CD14-positive monocyte (primary cell): Measurements from ENCODE around the gene KIAA1549. TPM values are rescaled to one million over a fixed set of nuclear protein-coding genes. Genes with fewer than 3 reads are reported as not detected.

Experiments used
- DNase-seq, 3 donors: peaks; one replicate each; pipeline ENCODE4 v3.0.0-alpha.2; 2011 to 2022
- H2AFZ ChIP-seq: 2 replicates; pipeline ENCODE4 v1.6.0; 2012; ENCODE audit warnings: mild to moderate bottlenecking, low read depth, low read length, inconsistent platforms; ENCODE audit not compliant: insufficient read depth, poor library complexity, severe bottlenecking
- H3K27ac ChIP-seq, 2 donors: 1 replicate in 1 of 2; 2 replicates in 1 of 2; pipeline ENCODE4 v1.5.1; 2012 to 2013; ENCODE audit warnings: low read length in 2 of 2, control low read depth in 1 of 2, inconsistent platforms in 1 of 2, low read depth in 1 of 2, mild to moderate bottlenecking in 1 of 2
- H3K27me3 ChIP-seq, 2 donors: one replicate each; pipeline versions ENCODE4 v1.6.0 to v1.6.1; 2011 to 2013; ENCODE audit warnings: low read length in 2 of 2; ENCODE audit not compliant: control insufficient read depth in 2 of 2, insufficient read depth in 2 of 2
- H3K36me3 ChIP-seq, 2 donors: replicated peaks in 1 of 2; 1 replicate in 1 of 2; 2 replicates in 1 of 2; pipeline versions ENCODE4 v1.5.1 to v1.6.1; 2012 to 2013; ENCODE audit warnings: low read length in 2 of 2, control low read depth in 1 of 2, inconsistent platforms in 1 of 2, mild to moderate bottlenecking in 1 of 2; ENCODE audit not compliant: insufficient read depth in 2 of 2, control insufficient read depth in 1 of 2
- H3K4me1 ChIP-seq, 2 donors: 1 replicate in 1 of 2; 2 replicates in 1 of 2; pipeline versions ENCODE4 v1.5.1 to v1.6.1; 2012 to 2013; ENCODE audit warnings: low read length in 2 of 2, control low read depth in 1 of 2, inconsistent platforms in 1 of 2, mild to moderate bottlenecking in 1 of 2, moderate library complexity in 1 of 2; ENCODE audit not compliant: insufficient read depth in 2 of 2, control insufficient read depth in 1 of 2
- H3K4me2 ChIP-seq: replicated peaks from 2 replicates; pipeline ENCODE3; 2012; ENCODE audit warnings: low read length, moderate library complexity, mild to moderate bottlenecking; ENCODE audit not compliant: poor library complexity, severe bottlenecking; ENCODE audit errors: extremely low read depth
- H3K4me3 ChIP-seq, 3 experiments: fragments of 200-600 bp in 1 of 3; sonication (generic) in 1 of 3; replicated peaks in 1 of 3; 1 replicate in 2 of 3; 2 replicates in 1 of 3; pipeline ENCODE4 v1.5.1; 2011 to 2013; ENCODE audit warnings: low read length in 3 of 3, mild to moderate bottlenecking in 3 of 3, control low read depth in 2 of 3, low read depth in 2 of 3, inconsistent platforms in 1 of 3, moderate library complexity in 1 of 3
- H3K79me2 ChIP-seq: 2 replicates; pipeline ENCODE4 v1.6.0; 2012; ENCODE audit warnings: mild to moderate bottlenecking, control low read depth, inconsistent platforms, low read length, moderate library complexity; ENCODE audit not compliant: insufficient read depth
- H3K9ac ChIP-seq: 2 replicates; pipeline ENCODE4 v1.6.0; 2017; ENCODE audit warnings: low read length, mild to moderate bottlenecking; ENCODE audit not compliant: insufficient read depth, poor library complexity, severe bottlenecking
- H3K9me3 ChIP-seq, 2 donors: replicated peaks in 1 of 2; 1 replicate in 1 of 2; 2 replicates in 1 of 2; pipeline versions ENCODE4 v1.5.1 to v1.6.1; 2012 to 2013; ENCODE audit warnings: low read length in 2 of 2, control low read depth in 1 of 2; ENCODE audit not compliant: control insufficient read depth in 1 of 2, insufficient read depth in 1 of 2
- H4K20me1 ChIP-seq: 2 replicates; pipeline ENCODE4 v1.6.0; 2012; ENCODE audit warnings: mild to moderate bottlenecking, low read length, control low read depth, moderate library complexity; ENCODE audit not compliant: insufficient read depth
- H3K27ac Mint-ChIP-seq, 7 donors: one replicate each; pipeline ENCODE4 v1.8.0; 2020; ENCODE audit warnings: mild to moderate bottlenecking in 7 of 7, mixed read lengths in 7 of 7, moderate library complexity in 6 of 7, inconsistent platforms in 2 of 7
- H3K27me3 Mint-ChIP-seq, 3 donors: one replicate each; pipeline ENCODE4 v1.8.0; 2021 to 2022; ENCODE audit warnings: low read depth in 3 of 3, mild to moderate bottlenecking in 3 of 3, mixed read lengths in 3 of 3, moderate library complexity in 3 of 3, inconsistent platforms in 1 of 3
- H3K36me3 Mint-ChIP-seq, 2 donors: one replicate each; pipeline ENCODE4 v1.8.0; 2020; ENCODE audit warnings: mixed read lengths in 2 of 2, inconsistent platforms in 1 of 2, mild to moderate bottlenecking in 1 of 2
- H3K4me1 Mint-ChIP-seq: one replicate; pipeline ENCODE4 v1.8.0; 2020; ENCODE audit warnings: mild to moderate bottlenecking, mixed read lengths
- H3K4me3 Mint-ChIP-seq, 2 donors: one replicate each; pipeline ENCODE4 v1.8.0; 2020; ENCODE audit warnings: mild to moderate bottlenecking in 2 of 2, mixed read lengths in 2 of 2, moderate library complexity in 1 of 2
- H3K9me3 Mint-ChIP-seq, 7 donors: one replicate each; pipeline ENCODE4 v1.8.0; 2020 to 2022; ENCODE audit warnings: mixed read lengths in 7 of 7, mild to moderate bottlenecking in 6 of 7, moderate library complexity in 6 of 7, inconsistent platforms in 2 of 7
- CTCF ChIP-seq: fragments of 200-600 bp; IDR thresholded peaks from one replicate; pipeline ENCODE4 v1.8.0; 2022; ENCODE audit warnings: antibody characterized with exemption, mild to moderate bottlenecking
- WGBS: methylation state at CpG from one replicate; pipeline ENCODE4 v1.1.5; 2013; ENCODE audit warnings: missing lambda C conversion rate; ENCODE audit not compliant: insufficient coverage; 5-methylcytosine and 5-hydroxymethylcytosine counted together
- intact Hi-C, 2 donors: fragments of 100-400 bp; cut with micrococcal nuclease; formaldehyde crosslinking; loops; one replicate each; pipeline versions ENCODE4 v1.15.0 to v1.15.1; 2023
- polyA plus RNA-seq, 3 donors: library from polyadenylated mRNA; depleted of rRNA in 1 of 3; unstranded in 2 of 3; stranded (reverse) in 1 of 3; fragments of 300-500 nt in 2 of 3; fragments of >200 nt in 1 of 3; fragmentation: Illumina TruSeq in 2 of 3; gene quantifications; 1 replicate in 2 of 3; 2 replicates in 1 of 3; pipeline ENCODE4 v1.2.3, GENCODE V29; 2012 to 2021

KIAA1549 gene
- polyA plus RNA-seq, 3 donors: 0.03 TPM; not detected in 1

GRCh38 chr7:138974103-138974502 is 7.1 kb downstream of the KIAA1549 start:
- H3K9me3 ChIP-seq: no peaks in the 10 kb centered on the region
- H3K4me1 Mint-ChIP-seq: no peaks in the 10 kb centered on the region
- WGBS: 97% methylated on average over 4 of the region's 4 CpGs
- no peak overlapping the region for H3K4me3 Mint-ChIP-seq
- H2AFZ ChIP-seq: no peak overlapping the region
- H4K20me1 ChIP-seq: no peaks in the 10 kb centered on the region
- DNase-seq: no peak
- no peaks in the 10 kb centered on the region for H3K36me3 ChIP-seq
- H3K36me3 Mint-ChIP-seq: no peaks in the 10 kb centered on the region
- no peak overlapping the region for H3K4me2 ChIP-seq
- intact Hi-C loops: no loop called here
- H3K27ac ChIP-seq: no peak overlapping the region
- no peak overlapping the region for H3K27ac Mint-ChIP-seq
- H3K9me3 Mint-ChIP-seq: peaks cover 0 to 1% (median 0%) of the 10 kb centered on the region in 7 donors
- no peak for TF ChIP-seq CTCF
- H3K9ac ChIP-seq: no peak overlapping the region
- H3K27me3 Mint-ChIP-seq: peaks cover 6 to 10% (median 7%) of the 10 kb centered on the region in 3 donors
- H3K79me2 ChIP-seq: no peaks in the 10 kb centered on the region
- peaks cover under 1 to 7% of the 10 kb centered on the region in 2 donors for H3K27me3 ChIP-seq
- H3K4me1 ChIP-seq: no peaks in the 10 kb centered on the region
- H3K4me3 ChIP-seq: no peak overlapping the region

- no peaks in the 10 kb centered on the region for H3K4me1 ChIP-seq
- no peaks in the 10 kb centered on the region for H3K27me3 ChIP-seq
- no peak overlapping the region for H3K9ac ChIP-seq
- no peak overlapping the region for H3K4me2 ChIP-seq
- H3K27ac ChIP-seq: no peak overlapping the region
- H3K36me3 ChIP-seq: no peaks in the 10 kb centered on the region
- WGBS: 89% methylated on average over 6 of the region's 6 CpGs
- H3K4me3 ChIP-seq: no peak overlapping the region
- no peak for TF ChIP-seq CTCF
- H3K4me1 Mint-ChIP-seq: no peaks in the 10 kb centered on the region
- H3K9me3 ChIP-seq: no peaks in the 10 kb centered on the region
- peaks cover 0 to 5% (median 1%) of the 10 kb centered on the region in 3 donors for H3K27me3 Mint-ChIP-seq
- no peaks in the 10 kb centered on the region for H3K79me2 ChIP-seq
- no peaks in the 10 kb centered on the region for H4K20me1 ChIP-seq
- H2AFZ ChIP-seq: no peak overlapping the region
- H3K27ac Mint-ChIP-seq: no peak overlapping the region
- DNase-seq: no peak
- H3K4me3 Mint-ChIP-seq: no peak overlapping the region
- no peaks in the 10 kb centered on the region for H3K36me3 Mint-ChIP-seq
- H3K9me3 Mint-ChIP-seq: peaks cover 0 to 1% (median 0%) of the 10 kb centered on the region in 7 donors
- intact Hi-C loops: no loop called here
Measured at GRCh38 chr7:138970952-138971351, 10.2 kb downstream of the KIAA1549 start.
